ENCODE data around the gene GNLY. TPM values are rescaled to one million over a fixed set of nuclear protein-coding genes. Genes with fewer than 3 reads are reported as not detected.

Gene GNLY
- total and polyA plus RNA-seq, 9 of the 15 experiments (the other 6 are each of a cell fraction or from before 2014, with no cell fraction given) = not detected

DNA sequence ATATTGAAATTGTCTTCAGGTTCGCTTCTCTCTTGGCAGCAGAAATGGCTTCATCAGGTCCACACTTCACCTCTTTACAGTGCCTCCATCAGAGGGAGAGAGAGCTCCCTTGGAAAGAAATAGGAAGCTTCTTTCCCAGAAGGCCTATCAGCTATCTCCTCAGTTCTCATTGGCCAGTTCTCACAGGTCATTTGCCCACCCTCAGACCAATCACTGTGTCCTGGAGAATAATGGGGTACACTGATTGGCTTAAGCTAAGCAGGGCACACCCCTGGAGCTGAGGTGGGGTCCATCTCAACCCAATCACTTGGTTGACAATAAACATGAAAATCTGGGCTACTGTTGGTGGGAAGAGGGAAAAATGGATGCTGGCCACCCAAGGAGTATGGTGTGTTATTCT, 5.2 kb downstream of the GNLY start (continued):
- TF ChIP-seq, protein P1, sequence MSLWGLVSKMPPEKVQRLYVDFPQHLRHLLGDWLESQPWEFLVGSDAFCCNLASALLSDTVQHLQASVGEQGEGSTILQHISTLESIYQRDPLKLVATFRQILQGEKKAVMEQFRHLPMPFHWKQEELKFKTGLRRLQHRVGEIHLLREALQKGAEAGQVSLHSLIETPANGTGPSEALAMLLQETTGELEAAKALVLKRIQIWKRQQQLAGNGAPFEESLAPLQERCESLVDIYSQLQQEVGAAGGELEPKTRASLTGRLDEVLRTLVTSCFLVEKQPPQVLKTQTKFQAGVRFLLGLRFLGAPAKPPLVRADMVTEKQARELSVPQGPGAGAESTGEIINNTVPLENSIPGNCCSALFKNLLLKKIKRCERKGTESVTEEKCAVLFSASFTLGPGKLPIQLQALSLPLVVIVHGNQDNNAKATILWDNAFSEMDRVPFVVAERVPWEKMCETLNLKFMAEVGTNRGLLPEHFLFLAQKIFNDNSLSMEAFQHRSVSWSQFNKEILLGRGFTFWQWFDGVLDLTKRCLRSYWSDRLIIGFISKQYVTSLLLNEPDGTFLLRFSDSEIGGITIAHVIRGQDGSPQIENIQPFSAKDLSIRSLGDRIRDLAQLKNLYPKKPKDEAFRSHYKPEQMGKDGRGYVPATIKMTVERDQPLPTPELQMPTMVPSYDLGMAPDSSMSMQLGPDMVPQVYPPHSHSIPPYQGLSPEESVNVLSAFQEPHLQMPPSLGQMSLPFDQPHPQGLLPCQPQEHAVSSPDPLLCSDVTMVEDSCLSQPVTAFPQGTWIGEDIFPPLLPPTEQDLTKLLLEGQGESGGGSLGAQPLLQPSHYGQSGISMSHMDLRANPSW (CRISPR knock-in tag; IDR thresholded peaks at IDR 0.05) = no peak
- TF ChIP-seq SIX5 (IDR thresholded peaks at IDR 0.05; ENCODE audit: borderline replicate concordance in 1 of 2, insufficient read depth in 1 of 2, low read depth in 1 of 2, low read length in 2 of 2) (no peak), PHF21A (IDR thresholded peaks at IDR 0.05; ENCODE audit: borderline replicate concordance, low read depth) (0 out of 2 replicates have a peak, but pooled peaks have one; percentile 18), PML (IDR thresholded peaks at IDR 0.05; ENCODE audit: low read length) (no peak), RFX1 (IDR thresholded peaks at IDR 0.05) (no peak), MEF2D (tag; conservative IDR thresholded peaks at IDR 0.05; ENCODE audit: low read depth) (no peak), MIER1 (IDR thresholded peaks at IDR 0.05; ENCODE audit: low read depth) (no peak), ASH1L (IDR thresholded peaks at IDR 0.05; ENCODE audit: borderline replicate concordance, low read depth, partially characterized antibody) (peak; percentile 62), ESRRA (IDR thresholded peaks at IDR 0.05; ENCODE audit: borderline replicate concordance, low read depth) (no peak), RBM25 (IDR thresholded peaks at IDR 0.05; ENCODE audit: low read depth, low read length, severe bottlenecking) (peak; percentile 56)
- TF ChIP-seq, protein P2, sequence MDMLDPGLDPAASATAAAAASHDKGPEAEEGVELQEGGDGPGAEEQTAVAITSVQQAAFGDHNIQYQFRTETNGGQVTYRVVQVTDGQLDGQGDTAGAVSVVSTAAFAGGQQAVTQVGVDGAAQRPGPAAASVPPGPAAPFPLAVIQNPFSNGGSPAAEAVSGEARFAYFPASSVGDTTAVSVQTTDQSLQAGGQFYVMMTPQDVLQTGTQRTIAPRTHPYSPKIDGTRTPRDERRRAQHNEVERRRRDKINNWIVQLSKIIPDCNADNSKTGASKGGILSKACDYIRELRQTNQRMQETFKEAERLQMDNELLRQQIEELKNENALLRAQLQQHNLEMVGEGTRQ (CRISPR knock-in tag; IDR thresholded peaks at IDR 0.05) = 0 out of 2 replicates have a peak, but pooled peaks have one; percentile 26
- TF ChIP-seq, protein P3, sequence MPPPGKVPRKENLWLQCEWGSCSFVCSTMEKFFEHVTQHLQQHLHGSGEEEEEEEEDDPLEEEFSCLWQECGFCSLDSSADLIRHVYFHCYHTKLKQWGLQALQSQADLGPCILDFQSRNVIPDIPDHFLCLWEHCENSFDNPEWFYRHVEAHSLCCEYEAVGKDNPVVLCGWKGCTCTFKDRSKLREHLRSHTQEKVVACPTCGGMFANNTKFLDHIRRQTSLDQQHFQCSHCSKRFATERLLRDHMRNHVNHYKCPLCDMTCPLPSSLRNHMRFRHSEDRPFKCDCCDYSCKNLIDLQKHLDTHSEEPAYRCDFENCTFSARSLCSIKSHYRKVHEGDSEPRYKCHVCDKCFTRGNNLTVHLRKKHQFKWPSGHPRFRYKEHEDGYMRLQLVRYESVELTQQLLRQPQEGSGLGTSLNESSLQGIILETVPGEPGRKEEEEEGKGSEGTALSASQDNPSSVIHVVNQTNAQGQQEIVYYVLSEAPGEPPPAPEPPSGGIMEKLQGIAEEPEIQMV (tag; conservative IDR thresholded peaks at IDR 0.05; ENCODE audit: low read depth) = no peak
- TF ChIP-seq, protein P4, sequence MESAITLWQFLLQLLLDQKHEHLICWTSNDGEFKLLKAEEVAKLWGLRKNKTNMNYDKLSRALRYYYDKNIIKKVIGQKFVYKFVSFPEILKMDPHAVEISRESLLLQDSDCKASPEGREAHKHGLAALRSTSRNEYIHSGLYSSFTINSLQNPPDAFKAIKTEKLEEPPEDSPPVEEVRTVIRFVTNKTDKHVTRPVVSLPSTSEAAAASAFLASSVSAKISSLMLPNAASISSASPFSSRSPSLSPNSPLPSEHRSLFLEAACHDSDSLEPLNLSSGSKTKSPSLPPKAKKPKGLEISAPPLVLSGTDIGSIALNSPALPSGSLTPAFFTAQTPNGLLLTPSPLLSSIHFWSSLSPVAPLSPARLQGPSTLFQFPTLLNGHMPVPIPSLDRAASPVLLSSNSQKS (CRISPR knock-in tag; IDR thresholded peaks at IDR 0.05) = no peak
- TF ChIP-seq, protein P5, sequence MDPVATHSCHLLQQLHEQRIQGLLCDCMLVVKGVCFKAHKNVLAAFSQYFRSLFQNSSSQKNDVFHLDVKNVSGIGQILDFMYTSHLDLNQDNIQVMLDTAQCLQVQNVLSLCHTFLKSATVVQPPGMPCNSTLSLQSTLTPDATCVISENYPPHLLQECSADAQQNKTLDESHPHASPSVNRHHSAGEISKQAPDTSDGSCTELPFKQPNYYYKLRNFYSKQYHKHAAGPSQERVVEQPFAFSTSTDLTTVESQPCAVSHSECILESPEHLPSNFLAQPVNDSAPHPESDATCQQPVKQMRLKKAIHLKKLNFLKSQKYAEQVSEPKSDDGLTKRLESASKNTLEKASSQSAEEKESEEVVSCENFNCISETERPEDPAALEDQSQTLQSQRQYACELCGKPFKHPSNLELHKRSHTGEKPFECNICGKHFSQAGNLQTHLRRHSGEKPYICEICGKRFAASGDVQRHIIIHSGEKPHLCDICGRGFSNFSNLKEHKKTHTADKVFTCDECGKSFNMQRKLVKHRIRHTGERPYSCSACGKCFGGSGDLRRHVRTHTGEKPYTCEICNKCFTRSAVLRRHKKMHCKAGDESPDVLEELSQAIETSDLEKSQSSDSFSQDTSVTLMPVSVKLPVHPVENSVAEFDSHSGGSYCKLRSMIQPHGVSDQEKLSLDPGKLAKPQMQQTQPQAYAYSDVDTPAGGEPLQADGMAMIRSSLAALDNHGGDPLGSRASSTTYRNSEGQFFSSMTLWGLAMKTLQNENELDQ (CRISPR knock-in tag; IDR thresholded peaks at IDR 0.05; ENCODE audit: borderline replicate concordance) = no peak
